Measurements from ENCODE around the gene SLC45A1.

Gene SLC45A1

DNA sequence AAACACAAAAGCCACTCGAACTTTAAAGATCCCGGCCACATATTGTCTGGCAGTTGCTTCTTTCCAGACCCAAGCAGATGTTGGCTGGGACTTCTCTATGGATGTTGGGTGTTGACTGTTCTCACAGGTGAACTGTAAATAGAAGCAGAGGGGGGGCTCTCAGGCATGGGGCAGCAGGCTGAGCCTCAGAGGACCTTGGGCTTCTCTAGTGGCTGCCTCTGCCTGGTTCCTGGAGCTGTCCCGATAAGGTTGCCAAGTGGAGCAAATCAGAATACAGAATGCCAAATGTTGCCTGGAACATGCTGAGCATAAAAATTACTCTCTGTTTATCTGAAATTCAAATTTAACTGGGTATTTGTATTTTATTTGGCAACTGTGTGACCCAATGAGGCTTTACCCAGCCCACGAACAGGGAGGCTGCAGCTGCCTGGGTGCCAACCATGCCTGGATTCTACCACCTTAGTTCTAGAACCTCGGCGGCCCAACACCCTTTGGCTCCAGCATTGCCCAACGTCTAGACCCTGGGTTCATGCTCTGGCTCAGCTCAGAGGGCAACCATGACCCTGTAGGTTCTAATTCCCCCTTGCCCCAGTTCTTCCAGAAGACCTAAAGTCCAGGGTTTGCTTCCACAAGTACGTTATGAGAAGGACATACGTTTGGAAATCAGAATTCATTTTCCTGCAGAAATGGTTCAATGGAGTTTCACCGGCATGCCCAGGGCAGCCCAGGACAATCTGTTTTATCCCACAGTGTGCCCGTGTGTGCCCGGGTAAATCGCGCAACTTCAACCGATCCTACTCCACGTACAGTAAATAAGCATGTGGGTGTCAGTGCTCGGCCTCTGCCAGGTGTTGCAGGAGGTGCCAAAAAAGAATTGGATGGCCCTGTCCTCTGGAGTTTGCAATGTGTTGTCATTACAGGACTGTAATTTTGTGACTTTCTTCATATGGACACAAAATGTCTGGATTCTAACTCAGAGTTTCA is 5.4 kb upstream of the SLC45A1 start:
- DNase-seq: no peak

DNA sequence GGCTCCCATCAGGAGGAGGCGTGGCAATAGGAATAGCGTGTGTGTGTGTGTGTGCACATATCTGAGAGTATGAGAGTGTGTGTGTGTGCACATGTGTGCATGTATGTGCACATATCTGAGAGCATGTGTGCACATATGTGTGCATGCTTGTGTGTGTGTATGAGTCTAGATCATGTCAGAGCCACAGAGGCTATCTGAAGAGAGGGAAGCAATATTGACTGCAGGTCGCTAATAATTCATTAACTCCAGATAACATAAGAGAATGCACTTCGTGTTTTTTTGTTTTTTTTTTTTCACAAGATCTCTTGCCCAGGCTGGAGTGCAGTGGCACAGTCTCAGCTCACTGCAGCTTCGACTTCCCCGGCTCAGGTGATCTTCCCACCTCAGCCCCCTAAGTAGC is 4.7 kb upstream of the SLC45A1 start:
- no peak for DNase-seq

DNA sequence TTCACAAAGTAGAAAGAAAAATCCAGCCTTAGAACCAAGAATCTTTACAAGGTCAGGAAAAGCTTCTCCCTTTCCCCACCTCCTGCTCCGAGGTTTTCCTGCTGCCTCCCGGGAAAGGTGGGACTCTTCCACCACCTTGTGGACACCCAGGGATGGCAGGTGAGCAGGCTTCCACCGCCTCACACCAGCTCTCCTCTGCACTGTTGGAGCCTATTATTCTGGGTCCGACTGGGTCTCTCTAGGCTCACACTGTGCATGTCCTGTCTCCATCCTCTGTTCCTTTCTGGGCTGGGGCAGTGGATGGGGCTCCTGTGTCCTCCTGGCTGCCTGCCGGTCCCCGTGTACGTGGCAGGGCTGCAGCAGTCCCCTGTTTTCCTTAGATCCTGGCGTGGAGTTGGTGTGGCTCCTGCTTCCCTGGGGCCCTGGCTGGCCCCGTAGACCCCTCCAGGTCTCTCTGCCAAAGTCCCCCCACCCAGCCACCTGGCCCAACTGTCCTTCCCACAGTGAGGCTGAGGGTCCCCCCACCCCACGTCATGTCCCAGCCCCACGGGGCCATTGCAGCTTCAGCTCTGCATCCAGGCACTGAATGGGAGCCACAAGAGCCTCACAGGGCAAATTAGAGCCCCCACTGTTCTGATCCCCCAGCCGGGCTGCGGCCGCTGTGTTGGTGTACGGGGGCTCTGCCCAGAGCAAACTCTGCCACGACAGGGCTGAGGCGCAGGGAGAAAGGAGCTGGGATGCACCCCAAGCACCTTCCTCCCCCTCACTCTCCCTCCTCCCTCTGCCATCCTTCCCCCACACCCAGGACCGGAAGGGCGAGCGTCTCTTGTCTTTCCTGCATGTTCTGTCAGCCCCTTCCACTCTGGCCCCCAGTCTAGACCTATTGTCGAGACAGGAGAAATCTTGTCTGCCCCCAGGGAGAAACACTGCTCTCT is 3.3 kb upstream of the SLC45A1 start:
- peak; percentile 41 for DNase-seq

DNA sequence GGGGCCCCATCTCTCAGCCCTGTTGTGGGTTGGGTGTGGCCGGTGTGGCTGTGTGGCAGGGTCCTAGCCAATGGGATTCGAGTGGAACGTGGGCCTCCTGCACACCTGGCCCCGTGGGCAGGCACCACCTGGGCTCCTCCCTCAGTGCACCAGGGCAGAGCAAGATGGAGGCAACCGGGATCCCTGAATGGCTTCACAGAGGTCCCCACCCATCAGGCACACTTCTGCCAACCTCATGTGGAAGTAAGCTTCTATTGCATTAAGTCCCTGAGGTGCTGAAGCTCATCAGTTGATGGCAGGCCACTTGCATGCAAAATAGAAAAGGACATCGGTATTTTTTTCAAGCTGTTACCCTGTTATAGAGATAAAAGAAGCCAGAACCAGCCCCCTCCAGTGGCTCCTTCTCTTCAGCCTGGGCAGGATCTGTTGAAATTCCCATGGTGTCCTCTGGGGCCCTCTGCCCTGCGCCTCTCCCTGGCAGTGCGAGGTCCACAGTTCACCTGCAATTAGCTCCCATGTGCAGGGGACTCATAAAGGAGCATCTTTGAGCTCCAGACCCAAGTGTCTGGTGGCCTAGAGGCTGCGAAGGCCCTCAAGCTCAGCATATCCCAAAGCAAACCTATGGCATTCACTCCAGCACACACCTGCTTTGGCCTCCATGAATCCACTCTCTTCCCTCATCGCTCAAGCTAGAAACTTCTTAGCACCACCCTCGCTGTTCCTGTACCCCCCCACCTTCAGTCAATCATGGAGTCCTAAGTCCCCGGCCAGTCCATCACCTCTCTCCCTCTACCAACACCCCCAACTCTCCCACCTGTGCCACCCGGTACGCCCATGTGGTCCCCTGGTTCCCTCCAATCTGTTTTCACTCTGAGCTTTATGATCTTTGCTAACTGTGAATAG is 2.1 kb upstream of the SLC45A1 start:
- DNase-seq: no peak

DNA sequence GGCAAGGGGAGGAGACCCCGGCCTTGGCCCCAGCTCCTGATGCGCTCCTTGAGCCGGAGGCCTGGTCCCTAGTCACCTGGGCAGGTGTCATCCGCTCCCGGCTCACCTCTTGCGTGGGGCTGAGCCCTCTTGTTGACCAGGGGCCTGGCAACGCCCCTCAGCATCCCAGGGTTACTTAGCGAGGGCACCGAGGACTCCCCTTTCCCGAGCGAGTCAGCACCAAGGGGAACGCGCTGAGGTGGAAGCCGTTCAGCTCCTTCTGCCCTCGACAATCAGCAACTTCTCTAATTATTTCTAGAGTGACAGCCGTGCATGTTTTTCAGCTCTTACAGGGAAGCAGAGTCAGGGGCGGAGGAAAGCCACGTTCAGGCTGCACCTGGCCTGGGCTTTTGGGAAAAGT is 522 bp downstream of the SLC45A1 start:
- no peak for DNase-seq

DNA sequence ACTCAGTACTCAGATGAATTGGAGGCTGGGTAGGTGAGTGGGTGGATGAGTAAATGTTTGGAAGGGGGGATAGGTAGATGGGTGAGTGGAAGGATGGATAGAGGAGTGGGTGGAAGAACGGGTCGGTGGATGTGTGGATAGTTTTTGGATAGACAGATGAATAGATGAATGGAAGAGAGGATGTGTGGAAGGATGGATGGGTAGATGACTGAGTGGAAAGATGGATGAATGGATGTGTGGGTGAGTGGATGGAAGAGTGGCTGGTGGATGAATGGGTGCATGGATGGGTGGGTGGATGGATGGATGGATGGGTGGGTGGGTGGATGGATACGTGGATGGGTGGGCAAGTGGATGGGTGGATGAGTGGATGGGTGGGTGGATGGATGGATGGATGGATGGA is 3.7 kb downstream of the SLC45A1 start:
- DNase-seq: no peak

DNA sequence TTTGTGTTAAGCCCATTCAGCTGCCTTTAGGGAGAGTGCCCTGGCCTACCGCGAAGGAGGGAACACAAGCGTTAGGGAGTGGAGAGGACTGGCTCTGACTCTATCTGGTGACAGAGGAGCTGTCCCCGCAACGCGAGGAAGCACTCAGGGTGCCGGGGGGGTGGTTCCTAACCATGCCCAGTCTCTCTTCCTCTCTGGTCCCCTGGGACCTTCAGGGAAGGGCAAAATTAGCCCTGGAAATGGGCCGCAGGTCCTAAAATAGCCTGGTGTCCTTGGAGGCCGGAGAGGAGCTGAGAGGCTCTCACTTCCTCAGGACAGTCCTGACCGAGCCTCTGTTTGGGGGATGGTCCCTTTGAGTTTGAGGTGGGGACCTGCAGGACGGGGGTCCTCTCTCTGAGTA is 5.8 kb downstream of the SLC45A1 start:
- DNase-seq: no peak

DNA sequence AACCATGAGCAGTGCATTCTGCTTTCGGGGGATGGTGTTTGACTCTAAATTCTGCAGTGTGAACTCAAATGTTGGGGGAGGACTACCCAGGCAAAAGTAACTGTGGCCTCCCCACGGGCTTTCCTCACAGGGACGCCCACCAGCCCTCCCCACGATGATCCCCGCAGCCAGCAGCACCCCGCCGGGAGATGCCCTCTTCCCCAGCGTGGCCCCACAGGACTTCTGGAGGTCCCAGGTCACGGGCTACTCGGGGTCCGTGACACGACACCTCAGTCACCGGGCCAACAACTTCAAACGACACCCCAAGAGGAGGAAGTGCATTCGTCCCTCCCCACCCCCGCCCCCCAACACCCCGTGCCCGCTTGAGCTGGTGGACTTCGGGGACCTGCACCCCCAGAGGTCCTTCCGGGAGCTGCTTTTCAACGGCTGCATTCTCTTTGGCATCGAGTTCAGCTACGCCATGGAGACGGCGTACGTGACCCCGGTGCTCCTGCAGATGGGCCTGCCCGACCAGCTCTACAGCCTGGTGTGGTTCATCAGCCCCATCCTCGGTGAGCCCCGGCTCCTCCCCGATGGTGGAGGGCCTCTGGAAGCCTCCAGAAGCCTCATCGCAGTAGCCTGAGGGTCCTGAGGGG is 6.4 kb downstream of the SLC45A1 start:
- no peak for DNase-seq

DNA sequence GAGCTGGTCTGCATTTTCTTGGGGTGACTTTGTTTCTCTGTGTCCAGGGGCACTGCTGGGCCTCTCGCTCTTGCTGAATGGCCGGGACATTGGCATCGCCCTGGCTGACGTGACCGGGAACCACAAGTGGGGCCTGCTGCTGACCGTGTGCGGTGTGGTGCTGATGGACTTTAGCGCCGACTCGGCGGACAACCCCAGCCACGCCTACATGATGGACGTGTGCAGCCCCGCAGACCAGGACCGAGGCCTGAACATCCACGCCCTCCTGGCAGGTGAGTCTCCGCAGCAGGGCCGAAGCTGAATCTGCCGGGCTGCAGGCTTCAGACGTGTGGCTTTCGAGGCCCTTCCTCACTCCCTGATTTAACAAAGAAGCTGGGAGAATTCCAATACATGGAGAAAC is 7.9 kb downstream of the SLC45A1 start:
- no peak for DNase-seq

DNA sequence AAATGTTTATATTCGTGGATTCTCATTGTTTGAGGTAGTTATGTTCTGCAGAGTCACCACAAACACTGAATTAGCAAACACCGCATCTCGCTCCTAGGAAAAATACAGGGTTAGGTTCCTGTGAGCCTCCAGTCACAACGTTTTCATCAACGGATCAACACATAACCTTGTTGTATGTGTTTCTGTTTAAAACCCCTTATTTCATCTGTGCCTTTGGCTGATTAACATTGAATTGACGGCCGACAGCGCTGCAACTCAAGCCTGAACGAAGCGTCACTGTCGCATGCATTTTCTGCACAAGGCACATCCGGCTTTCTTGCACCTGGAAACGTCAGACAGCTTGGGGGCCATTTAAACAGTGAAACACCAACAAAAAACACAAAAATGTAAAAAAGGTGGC is 8.4 kb downstream of the SLC45A1 start:
- DNase-seq: no peak

DNA sequence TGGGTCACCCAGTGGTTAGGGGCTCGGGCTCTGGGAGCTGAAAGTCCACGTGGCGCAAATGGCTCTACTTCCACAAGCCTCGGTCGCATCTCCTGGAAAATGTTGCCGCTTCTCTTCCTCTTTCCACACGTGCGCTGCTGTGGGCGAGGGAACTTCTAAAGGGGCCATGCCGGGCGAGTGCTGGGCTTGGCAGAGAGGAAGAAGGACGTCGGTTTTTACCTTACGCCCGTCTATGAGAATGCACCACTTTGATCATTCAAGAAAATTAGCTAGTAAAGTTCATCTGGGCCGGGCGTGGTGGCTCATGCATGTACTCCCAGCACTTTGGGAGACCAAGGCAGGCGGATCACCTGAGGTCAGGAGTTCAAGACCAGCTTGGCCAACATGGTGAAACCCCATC is 10.4 kb downstream of the SLC45A1 start:
- DNase-seq: no peak

DNA sequence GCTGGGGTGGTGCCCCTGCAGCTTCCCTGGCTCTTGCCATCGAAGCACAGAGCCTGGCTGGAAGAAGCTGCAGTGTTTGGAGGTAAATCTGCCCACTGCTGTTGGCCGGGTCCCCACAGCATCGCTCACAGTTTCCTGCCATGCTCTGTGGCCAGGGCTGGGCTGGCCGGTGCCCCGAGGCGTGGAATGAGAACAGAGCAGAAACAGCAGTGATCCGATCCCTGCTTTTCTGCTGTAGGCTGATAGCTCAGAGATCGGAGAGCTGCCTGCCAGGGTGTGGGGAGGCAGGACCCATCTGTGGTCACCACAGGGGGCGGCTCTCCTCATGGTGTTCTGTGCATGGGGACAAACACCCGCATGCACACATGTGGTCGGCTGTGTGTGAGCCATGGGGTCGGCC is 11.5 kb downstream of the SLC45A1 start:
- no peak for DNase-seq

DNA sequence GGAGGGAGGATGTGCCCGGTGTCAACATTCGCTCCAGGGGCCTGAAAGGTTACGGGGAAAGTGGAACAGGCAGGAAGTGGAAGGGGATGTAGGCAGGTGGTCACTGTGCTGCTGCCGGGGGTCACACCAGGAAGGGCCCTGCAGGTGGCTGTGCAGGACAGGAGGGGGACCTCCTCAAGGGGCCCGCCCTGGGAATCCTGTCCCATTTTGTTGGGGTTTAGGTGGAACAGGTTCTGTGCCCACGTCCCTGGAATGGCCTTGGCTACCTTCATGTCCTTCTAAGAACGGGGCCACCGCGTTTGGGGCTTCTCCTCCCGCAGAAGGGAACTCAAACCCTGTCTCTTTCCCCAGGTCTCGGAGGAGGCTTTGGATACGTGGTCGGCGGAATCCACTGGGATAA is 11.9 kb downstream of the SLC45A1 start:
- no peak for DNase-seq

DNA sequence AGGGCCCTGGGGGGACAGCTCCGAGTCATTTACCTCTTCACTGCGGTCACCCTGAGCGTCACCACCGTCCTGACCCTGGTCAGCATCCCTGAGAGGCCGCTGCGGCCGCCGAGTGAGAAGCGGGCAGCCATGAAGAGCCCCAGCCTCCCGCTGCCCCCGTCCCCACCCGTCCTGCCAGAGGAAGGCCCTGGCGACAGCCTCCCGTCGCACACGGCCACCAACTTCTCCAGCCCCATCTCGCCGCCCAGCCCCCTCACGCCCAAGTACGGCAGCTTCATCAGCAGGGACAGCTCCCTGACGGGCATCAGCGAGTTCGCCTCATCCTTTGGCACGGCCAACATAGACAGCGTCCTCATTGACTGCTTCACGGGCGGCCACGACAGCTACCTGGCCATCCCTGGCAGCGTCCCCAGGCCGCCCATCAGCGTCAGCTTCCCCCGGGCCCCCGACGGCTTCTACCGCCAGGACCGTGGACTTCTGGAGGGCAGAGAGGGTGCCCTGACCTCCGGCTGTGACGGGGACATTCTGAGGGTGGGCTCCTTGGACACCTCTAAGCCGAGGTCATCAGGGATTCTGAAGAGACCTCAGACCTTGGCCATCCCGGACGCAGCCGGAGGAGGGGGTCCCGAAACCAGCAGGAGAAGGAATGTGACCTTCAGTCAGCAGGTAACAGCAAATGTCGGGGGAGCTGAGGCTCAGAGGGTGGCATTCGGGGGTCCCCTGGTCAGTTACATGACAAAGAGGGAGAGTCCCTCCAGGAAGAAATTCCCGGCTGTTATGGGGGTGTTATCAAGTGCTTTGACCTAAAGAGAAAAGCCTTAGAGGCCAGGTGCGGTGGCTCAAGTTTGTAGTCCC is 12.6 kb downstream of the SLC45A1 start:
- no peak for DNase-seq

DNA sequence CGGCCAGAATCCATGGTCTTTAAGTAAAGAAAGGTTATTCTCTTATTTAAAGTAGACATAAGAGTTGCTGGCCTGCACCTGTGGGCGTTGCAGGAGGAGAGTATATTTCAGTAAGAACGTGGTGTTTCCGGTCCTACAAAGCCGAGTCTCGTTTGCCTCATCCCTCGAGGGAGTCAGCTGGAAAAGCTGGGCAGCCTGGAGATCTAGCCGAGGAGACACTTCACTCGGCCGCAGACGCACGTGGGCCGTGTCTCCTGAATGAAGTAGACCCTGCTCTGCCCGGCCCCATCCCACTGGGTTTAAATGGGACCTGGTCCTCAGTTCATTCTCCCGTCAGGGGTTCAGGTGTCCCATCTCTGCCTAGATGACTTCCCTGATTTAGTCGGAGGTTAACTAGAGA is 14.9 kb downstream of the SLC45A1 start:
- no peak for DNase-seq

DNA sequence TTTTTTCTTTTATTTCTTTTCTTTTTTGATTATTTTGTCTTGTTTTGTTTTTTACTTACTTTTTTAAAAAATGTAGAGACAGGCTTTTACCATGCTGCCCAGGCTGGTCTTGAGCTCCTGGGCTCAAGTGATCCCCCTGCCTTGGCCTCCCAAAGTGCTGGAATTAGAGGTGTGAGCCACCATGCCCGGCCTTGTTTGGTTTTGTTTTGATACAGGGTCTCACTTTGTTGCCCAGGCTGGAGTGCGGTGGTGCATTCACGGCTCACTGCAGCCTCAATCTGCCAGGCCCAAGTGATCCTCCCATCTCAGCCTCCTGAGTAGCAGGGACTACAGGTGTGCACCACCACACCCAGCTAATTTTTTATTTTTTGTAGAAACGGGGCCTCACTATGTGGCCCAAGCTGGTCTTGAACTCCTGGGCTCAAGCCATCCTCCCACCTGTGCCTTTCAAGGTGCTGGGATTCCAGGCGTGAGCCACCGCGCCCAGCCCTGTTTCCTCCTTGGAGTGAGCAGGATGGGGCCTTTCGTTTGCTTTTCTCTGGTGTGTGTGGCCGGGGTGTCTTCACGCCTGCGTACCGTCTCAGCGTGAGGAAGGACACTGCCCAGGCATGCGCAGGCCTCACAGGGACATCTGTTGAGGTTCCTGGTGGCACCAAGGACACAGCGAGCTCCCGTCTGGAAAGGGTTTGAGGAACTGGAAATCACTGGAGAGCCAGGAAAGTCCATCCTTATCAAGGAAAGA is 15.5 kb downstream of the SLC45A1 start:
- no peak for DNase-seq

DNA sequence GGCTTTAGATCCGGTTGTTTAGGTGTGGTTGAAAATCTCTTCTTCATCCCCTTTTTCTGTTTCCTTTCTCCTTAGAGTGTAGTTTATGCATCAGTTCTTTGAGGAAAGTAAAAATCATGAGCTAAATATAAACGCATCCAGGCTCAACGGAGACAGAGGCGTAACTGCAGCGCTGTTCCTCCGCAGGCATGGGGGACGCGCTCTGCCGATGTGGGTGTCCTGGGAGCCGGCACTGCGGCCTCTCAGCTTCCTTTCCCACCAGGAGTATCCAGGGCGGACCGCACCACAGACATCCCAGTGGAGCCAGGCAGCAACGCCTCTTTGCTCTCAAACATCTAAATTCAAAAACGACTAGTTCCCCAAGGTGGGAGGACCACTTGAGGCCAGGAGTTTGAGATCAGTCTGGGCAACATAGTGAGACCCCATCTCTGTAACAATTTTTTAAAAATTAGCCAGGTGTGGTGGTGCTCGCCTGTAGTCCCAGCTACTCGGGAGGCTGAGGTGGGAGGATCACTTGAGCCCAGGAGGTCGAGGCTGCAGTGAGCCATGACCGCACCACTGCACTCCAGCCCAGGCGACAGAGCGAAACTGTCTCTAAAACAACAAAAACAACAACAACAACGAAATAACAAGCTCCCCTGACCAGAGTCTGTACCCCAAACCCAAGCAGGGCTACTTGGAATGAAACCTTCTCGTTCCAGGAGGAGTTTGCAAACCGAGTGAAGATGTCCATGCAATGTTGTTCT is 16.4 kb downstream of the SLC45A1 start:
- no peak for DNase-seq

DNA sequence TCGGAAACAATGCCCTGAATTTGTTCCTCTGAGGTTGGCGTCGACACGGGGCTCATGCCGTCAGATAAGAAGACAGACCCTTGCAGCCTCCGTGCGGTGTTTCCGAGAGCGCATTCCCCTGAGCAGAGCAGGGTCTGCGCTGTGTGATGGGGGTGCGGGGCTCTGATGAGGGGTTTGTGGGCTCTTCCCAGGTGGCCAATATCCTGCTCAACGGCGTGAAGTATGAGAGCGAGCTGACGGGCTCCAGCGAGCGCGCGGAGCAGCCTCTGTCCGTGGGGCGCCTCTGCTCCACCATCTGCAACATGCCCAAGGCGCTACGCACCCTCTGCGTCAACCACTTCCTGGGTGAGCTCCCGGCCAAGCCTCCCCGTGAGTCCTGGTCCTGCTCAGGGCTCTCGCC is 17.3 kb downstream of the SLC45A1 start:
- DNase-seq: no peak

DNA sequence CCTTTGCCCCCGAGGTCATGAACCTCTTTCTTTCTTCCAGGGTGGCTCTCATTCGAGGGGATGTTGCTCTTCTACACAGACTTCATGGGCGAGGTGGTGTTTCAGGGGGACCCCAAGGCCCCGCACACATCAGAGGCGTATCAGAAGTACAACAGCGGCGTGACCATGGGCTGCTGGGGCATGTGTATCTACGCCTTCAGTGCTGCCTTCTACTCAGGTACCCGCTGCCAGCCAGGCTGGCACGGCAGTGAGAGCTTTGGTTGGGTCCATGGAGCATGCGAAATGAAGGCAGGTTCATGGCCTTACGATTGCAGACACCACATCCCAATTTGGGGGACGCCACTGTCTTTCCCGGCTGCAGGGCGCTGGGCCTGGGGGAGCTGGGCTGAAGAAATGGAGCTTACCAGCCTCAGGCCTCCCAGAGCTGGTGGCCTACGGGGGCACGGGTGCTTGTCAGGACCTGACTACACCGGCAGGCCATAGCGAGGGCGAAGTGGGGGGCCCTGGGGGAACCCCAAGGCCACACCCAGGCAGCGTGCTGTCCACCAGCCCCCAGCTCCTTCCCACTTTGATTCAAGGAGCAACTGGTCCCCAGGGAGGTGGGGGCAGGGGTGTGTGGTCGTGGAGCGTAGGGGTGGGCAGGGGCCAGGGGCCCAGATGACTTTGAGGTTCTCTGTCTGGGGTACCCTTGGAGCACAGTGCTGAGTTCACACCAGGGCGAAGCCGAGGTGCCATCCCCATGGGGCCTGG is 20.0 kb downstream of the SLC45A1 start:
- no peak for DNase-seq

All from CD4-positive, alpha-beta T cell treated with Interleukin-4 for 4 hours (primary cell).